GM23338 (cell line): ENCODE results near the gene GLG1. TPM values are rescaled to one million over a fixed set of nuclear protein-coding genes. Genes with fewer than 3 reads are reported as not detected.

Source experiments
- ATAC-seq: fragments of 200-7000 bp; cut with Tn5 transposase; 3 replicates; pipeline ENCODE4 v1.9.1; 2020
- DNase-seq: peaks from one replicate; pipeline ENCODE4 v3.0.0-alpha.2; 2015; ENCODE audit warnings: low spot score
- H2AFZ ChIP-seq: fragments of 200-600 bp; sonication (generic); 2 replicates; pipeline ENCODE4 v1.8.0; 2016; ENCODE audit warnings: antibody characterized with exemption, mild to moderate bottlenecking, moderate library complexity
- H3F3A ChIP-seq: fragments of 200-600 bp; sonication (generic); replicated peaks from 2 replicates; pipeline ENCODE4 v1.8.0; 2017; ENCODE audit warnings: antibody characterized with exemption, mixed run types, low read depth
- H3K27ac ChIP-seq: fragments of 200-600 bp; sonication (generic); 2 replicates; pipeline ENCODE4 v1.6.1; 2016; ENCODE audit warnings: low read depth
- H3K27me3 ChIP-seq: fragments of 200-600 bp; sonication (generic); 2 replicates; pipeline ENCODE4 v1.8.0; 2016; ENCODE audit warnings: mild to moderate bottlenecking, mixed run types, moderate library complexity; ENCODE audit not compliant: insufficient read depth
- H3K36me3 ChIP-seq: fragments of 200-600 bp; sonication (generic); 2 replicates; pipeline ENCODE4 v1.8.0; 2016; ENCODE audit warnings: mild to moderate bottlenecking; ENCODE audit not compliant: insufficient read depth
- H3K4me1 ChIP-seq: fragments of 200-600 bp; sonication (generic); 2 replicates; pipeline ENCODE4 v1.8.0; 2016; ENCODE audit warnings: mild to moderate bottlenecking, moderate library complexity; ENCODE audit not compliant: insufficient read depth
- H3K4me2 ChIP-seq: fragments of 200-600 bp; sonication (generic); 2 replicates; pipeline ENCODE4 v1.7.1; 2017; ENCODE audit warnings: mixed run types
- H3K4me3 ChIP-seq: fragments of 200-600 bp; sonication (generic); 2 replicates; pipeline ENCODE4 v1.6.1; 2016; ENCODE audit warnings: mixed run types
- H3K79me2 ChIP-seq: fragments of 200-600 bp; sonication (generic); replicated peaks from 2 replicates; pipeline ENCODE4 v1.8.0; 2017; ENCODE audit warnings: mild to moderate bottlenecking; ENCODE audit not compliant: insufficient read depth
- H3K9me2 ChIP-seq: fragments of 200-600 bp; sonication (generic); 2 replicates; pipeline ENCODE4 v1.8.0; 2017; ENCODE audit not compliant: insufficient read depth
- H4K20me1 ChIP-seq: fragments of 200-600 bp; sonication (generic); replicated peaks from 2 replicates; pipeline ENCODE4 v1.8.0; 2017; ENCODE audit warnings: mild to moderate bottlenecking; ENCODE audit not compliant: insufficient read depth
- H3K27ac Mint-ChIP-seq: 2 replicates; pipeline ENCODE4 v1.8.0; 2020; ENCODE audit warnings: inconsistent platforms, mild to moderate bottlenecking, moderate library complexity, mixed read lengths
- H3K27me3 Mint-ChIP-seq: 3 replicates; pipeline ENCODE4 v1.8.0; 2022; ENCODE audit warnings: low read depth, mild to moderate bottlenecking, moderate library complexity, mixed read lengths, inconsistent platforms; ENCODE audit not compliant: insufficient read depth, poor library complexity
- H3K36me3 Mint-ChIP-seq: 3 replicates; pipeline ENCODE4 v1.8.0; 2021; ENCODE audit warnings: low read depth, mild to moderate bottlenecking, inconsistent platforms, moderate library complexity, mixed read lengths
- H3K4me1 Mint-ChIP-seq: 3 replicates; pipeline ENCODE4 v1.8.0; 2020; ENCODE audit warnings: mild to moderate bottlenecking, inconsistent platforms, mixed read lengths
- H3K4me3 Mint-ChIP-seq: 3 replicates; pipeline ENCODE4 v1.8.0; 2021; ENCODE audit warnings: moderate library complexity, mild to moderate bottlenecking, inconsistent platforms, mixed read lengths
- H3K9me3 Mint-ChIP-seq: 3 replicates; pipeline ENCODE4 v1.8.0; 2020; ENCODE audit warnings: moderate library complexity, mild to moderate bottlenecking, inconsistent platforms, mixed read lengths
- CREB1 ChIP-seq: fragments of 250-450 bp; sonication (Bioruptor Pico); IDR thresholded peaks from 2 replicates; pipeline ENCODE4 v1.5.0; 2020; ENCODE audit warnings: low read depth, mild to moderate bottlenecking, moderate library complexity
- CTCF ChIP-seq, 2 experiments: fragments of 200-600 bp in 1 of 2; sonication (generic) in 1 of 2; conservative IDR thresholded peaks; 2 replicates each; pipeline versions ENCODE4 v1.5.1 to v1.6.1; 2016 to 2017; ENCODE audit warnings: antibody characterized with exemption in 2 of 2, low read depth in 2 of 2, mild to moderate bottlenecking in 2 of 2, moderate library complexity in 1 of 2
- ETS1 ChIP-seq: IDR thresholded peaks from 2 replicates; pipeline ENCODE4 v1.6.1; 2016; ENCODE audit warnings: antibody characterized with exemption
- EZH2 ChIP-seq: fragments of 200-600 bp; sonication (generic); IDR thresholded peaks from one replicate; pipeline ENCODE4 v1.8.0; 2017; ENCODE audit warnings: antibody characterized with exemption, mild to moderate bottlenecking, low read depth; ENCODE audit not compliant: unreplicated experiment
- NANOG ChIP-seq: IDR thresholded peaks from 2 replicates; pipeline ENCODE4 v1.6.1; 2016; ENCODE audit warnings: antibody characterized with exemption, borderline replicate concordance
- POLR2AphosphoS5 ChIP-seq: IDR thresholded peaks from 2 replicates; pipeline ENCODE4 v1.6.1; 2016; ENCODE audit warnings: antibody characterized with exemption, low read depth
- REST ChIP-seq: IDR thresholded peaks from one replicate; pipeline ENCODE4 v1.6.1; 2018; ENCODE audit warnings: antibody characterized with exemption; ENCODE audit not compliant: unreplicated experiment
- STAT1 ChIP-seq: IDR thresholded peaks from one replicate; pipeline ENCODE4 v1.6.1; 2016; ENCODE audit warnings: antibody characterized with exemption; ENCODE audit not compliant: unreplicated experiment
- ZNF114 ChIP-seq: fragments of 250-450 bp; sonication (Bioruptor Pico); IDR thresholded peaks from 2 replicates; pipeline ENCODE4 v1.5.0; 2020; ENCODE audit warnings: mild to moderate bottlenecking, moderate library complexity
- ZNF331 ChIP-seq: fragments of 250-450 bp; sonication (Bioruptor Pico); IDR thresholded peaks from 2 replicates; pipeline ENCODE4 v1.5.0; 2020; ENCODE audit warnings: low read depth, mild to moderate bottlenecking, moderate library complexity
- ZNF462 ChIP-seq: fragments of 250-450 bp; sonication (Bioruptor Pico); IDR thresholded peaks from 2 replicates; pipeline ENCODE4 v1.5.0; 2020; ENCODE audit warnings: mild to moderate bottlenecking, moderate library complexity
- polyA plus RNA-seq: library from polyadenylated mRNA; unstranded; fragments of >200 nt; fragmentation: Nextera tagmentation; extraction: Ambion mirVana; gene quantifications from 2 replicates; pipeline ENCODE4 v1.2.1, GENCODE V29; 2016
- total RNA-seq: library from RNA; depleted of rRNA; stranded (reverse); fragments of >200 nt; shearing (Covaris generic); gene quantifications from 2 replicates; pipeline ENCODE4 v1.2.3, GENCODE V29; 2014

Gene GLG1
- total and polyA plus RNA-seq, 2 experiments from 2014 or later, result 61.2 to 211 TPM

- Histone ChIP-seq H2AFZ (no peak overlapping the region), H3K4me2 (no peak overlapping the region), H3K36me3 (peaks cover 96% of the 10 kb centered on the region), H3K9me2 (no peaks in the 10 kb centered on the region), H3K79me2 (0 out of 2 replicates have a peak, but pooled peaks cover 8% of the 10 kb centered on the region), H3K4me3 (no peak overlapping the region), H3K27ac (peak overlapping the region; percentile 9; the same call in 1 of the 2 replicates), H3K4me1 (peaks cover 10% of the 10 kb centered on the region), H4K20me1 (peaks cover 53% of the 10 kb centered on the region), H3F3A (peaks cover 17% of the 10 kb centered on the region), H3K27me3 (no peaks in the 10 kb centered on the region)
- H3K27me3 Mint-ChIP-seq, result peaks cover 1% of the 10 kb centered on the region
- no peak overlapping the region for H3K4me3 Mint-ChIP-seq
- no peaks in the 10 kb centered on the region for H3K9me3 Mint-ChIP-seq
- H3K36me3 Mint-ChIP-seq, result peaks cover 97% of the 10 kb centered on the region
- no peak overlapping the region for H3K27ac Mint-ChIP-seq
- TF ChIP-seq CREB1 (CRISPR knock-in tag) (no peak), ZNF462 (CRISPR knock-in tag) (no peak), ZNF331 (CRISPR knock-in tag) (no peak), NANOG (no peak), REST (no peak), CTCF (conservative IDR thresholded peaks at IDR 0.05; ENCODE audit: low read depth in 2 of 2) (no peak), POLR2AphosphoS5 (no peak), EZH2 (no peak), ETS1 (no peak), STAT1 (no peak), ZNF114 (no peak)
- ATAC-seq (no peak), DNase-seq (no peak)
- H3K4me1 Mint-ChIP-seq, result peaks cover 12% of the 10 kb centered on the region; the same call in 2 of the 3 replicates
These were observed 20.0 kb upstream of the GLG1 start for GRCh38 chr16:74626741-74627416.
